ENCODE measurements around the gene COX4I2. TPM values are rescaled to one million over a fixed set of nuclear protein-coding genes. Genes with fewer than 3 reads are reported as not detected.

Gene COX4I2
- not detected in 2 replicates for total RNA-seq

DNA sequence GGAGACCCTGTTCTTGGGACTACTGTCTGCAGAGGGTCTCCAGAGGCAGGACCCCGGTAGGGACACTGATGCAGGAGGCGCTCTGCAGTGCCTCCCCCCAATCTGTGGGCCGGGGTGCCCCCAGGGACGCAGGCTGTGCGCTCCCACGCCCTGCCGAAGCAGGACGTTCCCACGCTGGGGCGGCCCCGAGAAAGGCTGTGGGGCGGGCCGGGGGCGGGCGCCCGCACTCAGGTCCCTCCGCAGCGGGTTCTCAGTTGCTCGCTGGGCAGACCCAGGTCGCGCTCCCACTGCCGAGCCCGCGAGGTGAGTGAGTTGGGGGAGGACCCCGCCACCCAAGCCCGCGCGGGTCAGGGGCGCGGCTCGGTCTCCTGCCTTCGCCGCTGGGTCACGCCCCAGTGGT lies at the start of gene COX4I2:
COX4I2 (plus strand) TSS at position 253 of the 400 bp plus-strand sequence. CDS start 1,106 bp downstream, outside the sequence.

DNA sequence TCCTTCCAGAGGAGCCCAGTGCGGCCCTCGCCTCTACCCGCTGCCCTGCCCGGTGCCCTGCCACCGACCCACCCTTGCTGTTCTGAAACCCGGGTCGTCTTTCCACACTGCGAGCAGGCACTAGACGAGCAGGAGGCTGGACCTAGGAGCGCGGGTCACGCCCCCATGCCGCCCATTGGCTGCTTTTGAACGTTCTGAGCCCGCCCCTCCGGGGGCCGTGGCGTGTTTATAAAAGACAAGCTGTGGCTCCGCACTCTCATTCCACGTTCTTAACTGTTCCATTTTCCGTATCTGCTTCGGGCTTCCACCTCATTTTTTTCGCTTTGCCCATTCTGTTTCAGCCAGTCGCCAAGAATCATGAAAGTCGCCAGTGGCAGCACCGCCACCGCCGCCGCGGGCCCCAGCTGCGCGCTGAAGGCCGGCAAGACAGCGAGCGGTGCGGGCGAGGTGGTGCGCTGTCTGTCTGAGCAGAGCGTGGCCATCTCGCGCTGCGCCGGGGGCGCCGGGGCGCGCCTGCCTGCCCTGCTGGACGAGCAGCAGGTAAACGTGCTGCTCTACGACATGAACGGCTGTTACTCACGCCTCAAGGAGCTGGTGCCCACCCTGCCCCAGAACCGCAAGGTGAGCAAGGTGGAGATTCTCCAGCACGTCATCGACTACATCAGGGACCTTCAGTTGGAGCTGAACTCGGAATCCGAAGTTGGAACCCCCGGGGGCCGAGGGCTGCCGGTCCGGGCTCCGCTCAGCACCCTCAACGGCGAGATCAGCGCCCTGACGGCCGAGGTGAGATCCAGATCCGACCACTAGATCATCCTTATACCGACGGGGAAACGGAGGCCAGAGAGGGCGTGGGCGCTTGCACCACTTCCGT lies 32.4 kb upstream of the COX4I2 start, which contains the start of gene ID1:
ID1 (plus strand) TSS at position 259 of the 871 bp plus-strand sequence; CDS start at position 358, 99 bp downstream.

Other genes with a start within 250 kb of the COX4I2 start
- not detected in 2 replicates for gene DEFB119, start 247.3 kb upstream of the COX4I2 start, total RNA-seq
- not detected in 2 replicates for gene DEFB121, start 231.7 kb upstream of the COX4I2 start, total RNA-seq
- not detected in 2 replicates for gene DEFB123, start 197.3 kb upstream of the COX4I2 start, total RNA-seq
- gene DEFB124, start 162.8 kb upstream of the COX4I2 start, total RNA-seq = not detected in 2 replicates
- not detected in 2 replicates for gene REM1, start 162.6 kb upstream of the COX4I2 start, total RNA-seq
- 55.3 and 92.6 TPM in 2 replicates for gene HM13, start 123.5 kb upstream of the COX4I2 start, total RNA-seq
- gene ID1, start 32.6 kb upstream of the COX4I2 start, total RNA-seq = 651 and 673 TPM in 2 replicates
- 72.1 and 98.5 TPM in 2 replicates for gene BCL2L1, start 85.0 kb downstream of the COX4I2 start, total RNA-seq
- gene TPX2, start 101.4 kb downstream of the COX4I2 start, total RNA-seq = 55.3 and 62.2 TPM in 2 replicates
- not detected in 2 replicates for gene MYLK2, start 181.4 kb downstream of the COX4I2 start, total RNA-seq
- not detected in 2 replicates for gene FOXS1, start 207.7 kb downstream of the COX4I2 start, total RNA-seq
- not detected in 2 replicates for gene DUSP15, start 232.6 kb downstream of the COX4I2 start, total RNA-seq
- not detected in 2 replicates for gene TTLL9, start 232.7 kb downstream of the COX4I2 start, total RNA-seq

Data from airway epithelial cell (primary cell).